ENCODE measurements around the gene TRIM24.

TRIM24 gene

DNA sequence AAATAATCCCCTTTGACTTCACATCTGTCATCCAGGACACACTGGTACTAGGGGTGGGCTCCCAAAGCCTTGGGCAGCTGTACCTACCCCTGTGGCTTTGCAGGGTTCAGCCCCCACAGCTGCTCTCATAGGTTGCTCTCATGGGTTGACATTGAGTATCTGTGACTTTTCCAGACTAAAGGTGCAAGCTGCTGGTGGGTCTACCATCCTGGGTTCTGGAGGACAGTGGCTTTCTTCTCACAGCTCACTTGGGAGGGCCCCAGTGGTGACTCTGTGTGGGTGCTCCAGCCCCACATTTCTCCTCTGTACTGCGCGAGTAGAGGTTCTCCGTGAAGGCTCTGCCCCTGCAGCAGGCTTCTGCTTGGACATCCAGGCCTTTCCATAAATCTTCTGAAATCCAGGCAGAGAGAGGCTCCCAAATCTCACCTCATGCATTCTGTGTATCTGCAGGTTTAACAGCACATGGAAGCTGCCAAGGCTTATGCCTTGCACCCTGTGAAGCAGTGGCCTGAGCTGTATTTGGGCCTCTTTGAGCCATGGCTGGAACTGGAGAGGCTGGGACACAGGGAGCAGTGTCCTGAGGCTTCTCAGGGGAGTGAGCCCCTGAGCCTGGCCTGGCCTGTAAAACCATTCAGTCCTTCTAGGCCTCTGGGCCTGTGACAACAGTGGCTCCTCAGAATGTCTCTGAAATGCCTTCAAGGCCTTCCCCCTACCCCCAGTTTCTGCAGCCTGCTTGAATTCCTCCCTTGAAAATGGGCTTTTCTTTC is 52.2 kb downstream of the TRIM24 start:
- no peak overlapping the region for H3K27ac ChIP-seq
- TF ChIP-seq ZFX (IDR thresholded peaks at IDR 0.05), result no peak
- TF ChIP-seq, protein P1, sequence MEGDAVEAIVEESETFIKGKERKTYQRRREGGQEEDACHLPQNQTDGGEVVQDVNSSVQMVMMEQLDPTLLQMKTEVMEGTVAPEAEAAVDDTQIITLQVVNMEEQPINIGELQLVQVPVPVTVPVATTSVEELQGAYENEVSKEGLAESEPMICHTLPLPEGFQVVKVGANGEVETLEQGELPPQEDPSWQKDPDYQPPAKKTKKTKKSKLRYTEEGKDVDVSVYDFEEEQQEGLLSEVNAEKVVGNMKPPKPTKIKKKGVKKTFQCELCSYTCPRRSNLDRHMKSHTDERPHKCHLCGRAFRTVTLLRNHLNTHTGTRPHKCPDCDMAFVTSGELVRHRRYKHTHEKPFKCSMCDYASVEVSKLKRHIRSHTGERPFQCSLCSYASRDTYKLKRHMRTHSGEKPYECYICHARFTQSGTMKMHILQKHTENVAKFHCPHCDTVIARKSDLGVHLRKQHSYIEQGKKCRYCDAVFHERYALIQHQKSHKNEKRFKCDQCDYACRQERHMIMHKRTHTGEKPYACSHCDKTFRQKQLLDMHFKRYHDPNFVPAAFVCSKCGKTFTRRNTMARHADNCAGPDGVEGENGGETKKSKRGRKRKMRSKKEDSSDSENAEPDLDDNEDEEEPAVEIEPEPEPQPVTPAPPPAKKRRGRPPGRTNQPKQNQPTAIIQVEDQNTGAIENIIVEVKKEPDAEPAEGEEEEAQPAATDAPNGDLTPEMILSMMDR (conservative IDR thresholded peaks at IDR 0.05), result no peak

DNA sequence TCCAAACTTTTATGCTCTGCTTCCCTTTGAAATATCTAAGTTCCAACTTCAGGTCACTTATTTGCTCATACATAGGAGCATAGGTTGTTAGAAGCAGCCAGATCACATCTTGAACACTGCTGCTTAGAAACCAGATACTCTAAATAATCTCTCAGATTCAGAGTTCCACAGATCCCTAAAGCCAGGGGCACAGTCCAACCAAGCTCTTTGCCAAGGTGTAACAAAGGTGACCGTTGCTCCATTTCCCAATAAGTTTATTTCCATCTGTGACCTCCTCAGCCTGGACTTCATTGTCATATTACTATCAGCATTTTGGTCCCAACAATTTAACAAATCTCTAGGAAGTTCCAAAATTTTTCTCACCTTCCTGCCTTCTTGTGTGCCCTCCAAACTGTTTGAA is 52.8 kb downstream of the TRIM24 start:
- TF ChIP-seq, protein P1 (conservative IDR thresholded peaks at IDR 0.05), result no peak
- TF ChIP-seq ZFX (IDR thresholded peaks at IDR 0.05), result no peak
- no peak overlapping the region for H3K27ac ChIP-seq

DNA sequence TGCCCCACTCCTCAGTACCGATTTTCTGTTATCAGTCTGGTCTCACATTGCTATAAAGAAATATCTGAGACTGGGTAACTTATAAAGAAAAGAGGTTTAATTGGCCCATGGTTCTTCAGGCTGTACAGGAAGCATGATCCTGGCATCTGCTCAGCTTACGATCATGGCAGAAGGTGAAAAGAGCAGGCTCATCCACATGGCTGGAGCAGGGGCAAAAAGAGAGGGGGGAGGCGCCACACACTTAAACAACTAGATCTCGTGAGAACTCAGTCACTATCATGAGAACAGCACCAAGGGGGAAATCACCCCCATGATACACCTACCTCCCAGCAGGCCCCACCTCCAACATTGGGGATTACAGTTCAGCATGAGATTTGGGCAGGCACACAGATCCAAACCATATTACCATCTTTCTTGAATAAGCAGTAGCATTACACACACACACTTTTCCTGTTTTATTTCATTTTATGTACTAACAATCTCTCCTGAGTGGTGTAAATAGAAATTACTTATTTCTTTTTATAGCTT is 53.3 kb downstream of the TRIM24 start:
- no peak overlapping the region for H3K27ac ChIP-seq
- TF ChIP-seq ZFX (IDR thresholded peaks at IDR 0.05), result no peak
- TF ChIP-seq, protein P1 (conservative IDR thresholded peaks at IDR 0.05), result no peak

GRCh38 chr7:138514044-138514443 is 54.0 kb downstream of the TRIM24 start:
- TF ChIP-seq, protein P1 (conservative IDR thresholded peaks at IDR 0.05), result no peak
- TF ChIP-seq ZFX (IDR thresholded peaks at IDR 0.05), result no peak
- no peak overlapping the region for H3K27ac ChIP-seq

DNA sequence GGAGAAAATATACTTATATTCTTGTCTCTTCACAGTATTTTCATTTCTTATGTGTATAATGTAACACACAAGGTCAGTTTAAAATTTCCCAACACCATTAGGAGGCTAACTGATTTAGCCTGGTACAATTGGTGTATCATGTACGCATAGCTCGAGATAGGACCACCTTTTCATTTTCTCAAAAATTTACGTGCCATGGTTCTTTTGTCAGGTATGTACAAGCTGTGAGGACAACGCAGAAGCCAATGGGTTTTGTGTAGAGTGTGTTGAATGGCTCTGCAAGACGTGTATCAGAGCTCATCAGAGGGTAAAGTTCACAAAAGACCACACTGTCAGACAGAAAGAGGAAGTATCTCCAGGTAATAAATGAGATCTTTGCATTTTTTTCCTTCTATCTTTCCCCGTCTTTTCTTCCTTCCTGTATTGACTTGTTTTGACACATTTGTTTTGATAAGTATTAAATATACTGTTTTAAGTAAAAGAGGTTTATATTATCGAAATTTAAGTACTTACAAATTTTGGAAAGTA is 55.0 kb downstream of the TRIM24 start:
- H3K27ac ChIP-seq, result no peak overlapping the region
- TF ChIP-seq, protein P1 (conservative IDR thresholded peaks at IDR 0.05), result no peak
- TF ChIP-seq ZFX (IDR thresholded peaks at IDR 0.05), result no peak

GRCh38 chr7:138519061-138519798 is 59.2 kb downstream of the TRIM24 start:
- TF ChIP-seq, protein P1 (conservative IDR thresholded peaks at IDR 0.05), result no peak
- TF ChIP-seq ZFX (IDR thresholded peaks at IDR 0.05), result no peak

DNA sequence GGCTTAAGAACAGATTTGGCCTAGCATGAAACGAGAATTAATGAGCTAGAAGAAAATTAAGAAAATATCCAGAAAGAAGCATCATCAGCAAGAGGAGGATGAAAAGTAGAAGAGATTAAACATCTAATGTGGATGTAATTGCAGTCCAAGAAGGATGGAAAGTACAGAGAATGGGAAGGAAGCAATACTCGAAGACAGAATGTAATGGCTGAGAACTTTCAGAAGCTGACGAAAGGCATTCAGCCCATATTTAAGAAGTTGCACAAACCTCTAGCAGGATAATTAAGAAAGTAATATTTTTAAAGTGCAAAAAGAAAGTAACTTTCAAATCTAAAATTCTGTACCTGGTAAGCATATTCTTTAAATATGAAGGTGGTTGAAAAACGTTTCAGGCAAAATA is 60.7 kb downstream of the TRIM24 start:
- H3K27ac ChIP-seq, result no peak overlapping the region
- TF ChIP-seq, protein P1 (conservative IDR thresholded peaks at IDR 0.05), result no peak
- TF ChIP-seq ZFX (IDR thresholded peaks at IDR 0.05), result no peak

More at GRCh38 chr7:138519061-138519798, 59.2 kb downstream of the TRIM24 start:
- H3K27ac ChIP-seq, result no peak overlapping the region
